Activated CD8-positive, alpha-beta memory T cell treated with anti-CD3 and anti-CD28 coated beads, Interleukin-2, amount 10 ng/mL, durations not matched to agents 7 days and 5 days (primary cell): ENCODE measurements around the gene NECTIN3. TPM values are rescaled to one million over a fixed set of nuclear protein-coding genes. Genes with fewer than 3 reads are reported as not detected.

Experiments used
- ATAC-seq: fragments of 150-1000 bp; cut with Tn5 transposase; one replicate; pipeline ENCODE4 v1.10.0; 2021; ENCODE audit warnings: moderate library complexity
- CTCF ChIA-PET: fragments of 350-600 bp; sonication (Branson Sonifier 250); formaldehyde crosslinking; loops from one replicate; lab custom pipeline; 2021; ENCODE audit warnings: antibody characterized with exemption; lab: Charles Lee
- DNase-seq: peaks from one replicate; pipeline ENCODE4 v3.0.0-alpha.2; 2020
- H3K27ac Mint-ChIP-seq: one replicate; pipeline ENCODE4 v1.8.0; 2021; ENCODE audit warnings: mild to moderate bottlenecking, mixed read lengths
- H3K27me3 Mint-ChIP-seq: one replicate; pipeline ENCODE4 v1.8.0; 2021; ENCODE audit warnings: mixed read lengths
- H3K36me3 Mint-ChIP-seq: one replicate; pipeline ENCODE4 v1.8.0; 2021; ENCODE audit warnings: mild to moderate bottlenecking, mixed read lengths
- H3K4me1 Mint-ChIP-seq: one replicate; pipeline ENCODE4 v1.8.0; 2021; ENCODE audit warnings: mixed read lengths
- H3K4me3 Mint-ChIP-seq: one replicate; pipeline ENCODE4 v1.8.0; 2021; ENCODE audit warnings: mild to moderate bottlenecking, moderate library complexity, mixed read lengths
- H3K9me3 Mint-ChIP-seq: one replicate; pipeline ENCODE4 v1.8.0; 2022; ENCODE audit warnings: low read depth, mixed read lengths
- total RNA-seq, 2 experiments: library from RNA; stranded (reverse); gene quantifications; one replicate each; pipeline ENCODE4 v1.2.3, GENCODE V29; 2021

The NECTIN3 gene
- total RNA-seq: 10 to 100 TPM; 13.3 to 16.9 TPM

- Mint-ChIP-seq H3K4me3 (peak within 1 kb of the TSS; percentile 91), H3K36me3 (no peaks in the 10 kb centered on the region), H3K9me3 (no peaks in the 10 kb centered on the region), H3K27ac (peak within 1 kb of the TSS; percentile 69), H3K27me3 (peaks cover 19% of the 10 kb centered on the region), H3K4me1 (peaks cover 37% of the 10 kb centered on the region)
- peak; percentile 91 for DNase-seq
- CTCF ChIA-PET: interaction anchor here (1.0 to 1.8 kb wide), 2 partner anchors 8 to 201 kb away, joined by 4 to 10 read pairs; no protein-coding TSS in a partner anchor
- ATAC-seq: peak; percentile 94
These were observed at the start of gene NECTIN3 for GRCh38 chr3:111071257-111072030. Gene NECTIN3, plus strand, starts transcription at chr3:111071816. Its CDS starts 202 bp downstream, at chr3:111072018.

- Mint-ChIP-seq H3K36me3 (no peaks in the 10 kb centered on the region), H3K27me3 (no peaks in the 10 kb centered on the region), H3K9me3 (no peaks in the 10 kb centered on the region), H3K4me1 (peaks cover 4% of the 10 kb centered on the region), H3K4me3 (no peak overlapping the region), H3K27ac (no peak overlapping the region)
- no peak for DNase-seq
- CTCF ChIA-PET: interaction anchor here (0.7 kb wide), 1 partner anchor 13 kb away, joined by 3 read pairs; no protein-coding TSS in a partner anchor
- no peak for ATAC-seq
These were observed 43.7 kb upstream of the NECTIN3 start for GRCh38 chr3:111027868-111028267.

- Mint-ChIP-seq H3K9me3 (peaks cover 3% of the 10 kb centered on the region), H3K27me3 (no peaks in the 10 kb centered on the region), H3K4me3 (no peak overlapping the region), H3K27ac (no peak overlapping the region), H3K4me1 (peaks cover 4% of the 10 kb centered on the region), H3K36me3 (no peaks in the 10 kb centered on the region)
- ATAC-seq (no peak), DNase-seq (no peak)
- CTCF ChIA-PET: no interaction called here
These were observed 40.1 kb upstream of the NECTIN3 start for GRCh38 chr3:111031538-111031937.

- CTCF ChIA-PET: interaction anchor here (1.5 kb wide), 1 partner anchor 21 kb away, joined by 3 read pairs; no protein-coding TSS in a partner anchor
- no peak for ATAC-seq
- no peak overlapping the region for H3K4me3 Mint-ChIP-seq
- DNase-seq: no peak
- H3K27ac Mint-ChIP-seq: no peak overlapping the region
- H3K27me3 Mint-ChIP-seq: no peaks in the 10 kb centered on the region
- peaks cover 9% of the 10 kb centered on the region for H3K9me3 Mint-ChIP-seq
- peaks cover 7% of the 10 kb centered on the region for H3K36me3 Mint-ChIP-seq
- H3K4me1 Mint-ChIP-seq: peaks cover 6% of the 10 kb centered on the region
These were observed 38.9 kb upstream of the NECTIN3 start for GRCh38 chr3:111032677-111033076.

- ATAC-seq: no peak
- H3K27me3 Mint-ChIP-seq: no peaks in the 10 kb centered on the region
These were observed 38.1 kb upstream of the NECTIN3 start for GRCh38 chr3:111033470-111034050.

GRCh38 chr3:111035316-111035715 is 36.3 kb upstream of the NECTIN3 start:
- Mint-ChIP-seq H3K36me3 (peaks cover 11% of the 10 kb centered on the region), H3K4me3 (no peak overlapping the region), H3K9me3 (peaks cover 14% of the 10 kb centered on the region), H3K4me1 (peaks cover 2% of the 10 kb centered on the region), H3K27me3 (no peaks in the 10 kb centered on the region), H3K27ac (no peak overlapping the region)
- DNase-seq (no peak), ATAC-seq (no peak)
- CTCF ChIA-PET: no interaction called here

More at GRCh38 chr3:111033470-111034050, 38.1 kb upstream of the NECTIN3 start:
- Mint-ChIP-seq H3K27ac (no peak overlapping the region), H3K36me3 (peaks cover 11% of the 10 kb centered on the region), H3K9me3 (peaks cover 9% of the 10 kb centered on the region), H3K4me3 (no peak overlapping the region), H3K4me1 (peaks cover 2% of the 10 kb centered on the region)
- DNase-seq: no peak
- CTCF ChIA-PET: interaction anchor here (1.5 kb wide), 1 partner anchor 22 kb away, joined by 3 read pairs; no protein-coding TSS in a partner anchor

GRCh38 chr3:111035902-111036301 is 35.7 kb upstream of the NECTIN3 start:
- Mint-ChIP-seq H3K36me3 (peaks cover 11% of the 10 kb centered on the region), H3K4me3 (no peak overlapping the region), H3K27me3 (no peaks in the 10 kb centered on the region), H3K4me1 (peaks cover 2% of the 10 kb centered on the region), H3K27ac (no peak overlapping the region), H3K9me3 (peaks cover 14% of the 10 kb centered on the region)
- DNase-seq (no peak), ATAC-seq (no peak)
- CTCF ChIA-PET: no interaction called here

GRCh38 chr3:111040959-111041358 is 30.7 kb upstream of the NECTIN3 start:
- peaks cover 7% of the 10 kb centered on the region for H3K4me1 Mint-ChIP-seq
- ATAC-seq (no peak), DNase-seq (no peak)
- peaks cover 14% of the 10 kb centered on the region for H3K9me3 Mint-ChIP-seq
- no peaks in the 10 kb centered on the region for H3K27me3 Mint-ChIP-seq
- CTCF ChIA-PET: no interaction called here
- H3K36me3 Mint-ChIP-seq: peaks cover 13% of the 10 kb centered on the region
- H3K4me3 Mint-ChIP-seq: no peak overlapping the region
- H3K27ac Mint-ChIP-seq: no peak overlapping the region

- CTCF ChIA-PET: no interaction called here
- ATAC-seq (no peak), DNase-seq (no peak)
- Mint-ChIP-seq H3K4me1 (peaks cover 11% of the 10 kb centered on the region), H3K27me3 (no peaks in the 10 kb centered on the region), H3K4me3 (no peak overlapping the region), H3K36me3 (peaks cover 3% of the 10 kb centered on the region), H3K27ac (no peak overlapping the region), H3K9me3 (peaks cover 3% of the 10 kb centered on the region)
These were observed 26.1 kb upstream of the NECTIN3 start for GRCh38 chr3:111045564-111045963.

GRCh38 chr3:111047042-111047441 is 24.6 kb upstream of the NECTIN3 start:
- H3K27me3 Mint-ChIP-seq: no peaks in the 10 kb centered on the region
- CTCF ChIA-PET: no interaction called here
- peaks cover 11% of the 10 kb centered on the region for H3K4me1 Mint-ChIP-seq
- ATAC-seq (no peak), DNase-seq (no peak)
- no peak overlapping the region for H3K4me3 Mint-ChIP-seq
- H3K27ac Mint-ChIP-seq: no peak overlapping the region
- peaks cover 3% of the 10 kb centered on the region for H3K9me3 Mint-ChIP-seq
- peaks cover 3% of the 10 kb centered on the region for H3K36me3 Mint-ChIP-seq

- Mint-ChIP-seq H3K36me3 (peaks cover 3% of the 10 kb centered on the region), H3K27ac (no peak overlapping the region), H3K4me1 (peaks cover 11% of the 10 kb centered on the region), H3K27me3 (no peaks in the 10 kb centered on the region), H3K4me3 (no peak overlapping the region), H3K9me3 (peaks cover 3% of the 10 kb centered on the region)
- no peak for DNase-seq
- no peak for ATAC-seq
- CTCF ChIA-PET: no interaction called here
These were observed 23.7 kb upstream of the NECTIN3 start for GRCh38 chr3:111047812-111048435.

GRCh38 chr3:111051354-111051753 is 20.3 kb upstream of the NECTIN3 start:
- Mint-ChIP-seq H3K9me3 (peaks cover 3% of the 10 kb centered on the region), H3K27me3 (no peaks in the 10 kb centered on the region), H3K4me1 (peaks cover 3% of the 10 kb centered on the region)

GRCh38 chr3:111068574-111068973 is 3.0 kb upstream of the NECTIN3 start:
- CTCF ChIA-PET: interaction anchor here (1.6 to 1.7 kb wide), 2 partner anchors 11 to 269 kb away, joined by 3 to 4 read pairs; no protein-coding TSS in a partner anchor
- no peak overlapping the region for H3K27ac Mint-ChIP-seq
- DNase-seq: no peak
- no peak overlapping the region for H3K4me3 Mint-ChIP-seq
- no peak for ATAC-seq
- H3K9me3 Mint-ChIP-seq: no peaks in the 10 kb centered on the region
- H3K4me1 Mint-ChIP-seq: peaks cover 19% of the 10 kb centered on the region
- no peaks in the 10 kb centered on the region for H3K36me3 Mint-ChIP-seq
- peaks cover 16% of the 10 kb centered on the region for H3K27me3 Mint-ChIP-seq

More at GRCh38 chr3:111051354-111051753, 20.3 kb upstream of the NECTIN3 start:
- DNase-seq: no peak
- CTCF ChIA-PET: no interaction called here
- peaks cover 1% of the 10 kb centered on the region for H3K36me3 Mint-ChIP-seq
- no peak overlapping the region for H3K4me3 Mint-ChIP-seq
- H3K27ac Mint-ChIP-seq: no peak overlapping the region
- no peak for ATAC-seq
